Caco-2 (cell line): ENCODE results near the gene G6PC3. TPM values are rescaled to one million over a fixed set of nuclear protein-coding genes. Genes with fewer than 3 reads are reported as not detected.

Source experiments
- BruUV-seq: library from RNA; stranded (reverse); fragments of 400-500 nt; replicated peaks from 2 replicates; lab custom pipeline; 2021; lab: Mats Ljungman, UMichigan
- CTCF ChIA-PET: fragments of 300-600 bp; sonication (Branson Sonifier 250); formaldehyde crosslinking; loops from one replicate; lab custom pipeline; 2022; ENCODE audit warnings: antibody characterized with exemption; lab: Charles Lee
- POLR2A ChIA-PET: fragments of 300-600 bp; sonication (Branson Sonifier 250); formaldehyde crosslinking; loops from one replicate; lab custom pipeline; 2022; ENCODE audit warnings: antibody characterized with exemption; lab: Charles Lee
- DNase-seq, 2 experiments: peaks; one replicate each; pipeline versions ENCODE4 v3.0.0 to v3.0.0-alpha.2; 2020 to 2022
- H3K27me3 ChIP-seq: replicated peaks from 2 replicates; pipeline ENCODE4 v1.6.0; 2011; ENCODE audit warnings: low read length; ENCODE audit not compliant: control insufficient read depth, insufficient read depth
- H3K36me3 ChIP-seq: 2 replicates; pipeline ENCODE4 v1.5.1; 2011; ENCODE audit warnings: low read length; ENCODE audit not compliant: control insufficient read depth, insufficient read depth
- H3K4me1 ChIP-seq: fragments of 250-450 bp; sonication (Bioruptor Pico); 2 replicates; pipeline ENCODE4 v1.5.1; 2020; ENCODE audit warnings: mild to moderate bottlenecking
- H3K4me3 ChIP-seq: 2 replicates; pipeline ENCODE4 v1.5.1; 2011; ENCODE audit warnings: low read depth, mild to moderate bottlenecking, control low read depth, low read length
- H3K9me3 ChIP-seq: fragments of 250-450 bp; sonication (Bioruptor Pico); 2 replicates; pipeline ENCODE4 v1.5.1; 2020; ENCODE audit warnings: mild to moderate bottlenecking, moderate library complexity
- H3K27ac Mint-ChIP-seq: one replicate; pipeline ENCODE4 v1.8.0; 2022; ENCODE audit warnings: mixed read lengths; ENCODE audit not compliant: unreplicated experiment
- H3K27me3 Mint-ChIP-seq: one replicate; pipeline ENCODE4 v1.8.0; 2022; ENCODE audit warnings: mixed read lengths; ENCODE audit not compliant: insufficient read depth, unreplicated experiment
- H3K36me3 Mint-ChIP-seq: one replicate; pipeline ENCODE4 v1.8.0; 2022; ENCODE audit warnings: mild to moderate bottlenecking, mixed read lengths; ENCODE audit not compliant: insufficient read depth, unreplicated experiment
- H3K4me1 Mint-ChIP-seq: one replicate; pipeline ENCODE4 v1.8.0; 2022; ENCODE audit warnings: low read depth, mixed read lengths; ENCODE audit not compliant: unreplicated experiment
- H3K4me3 Mint-ChIP-seq: one replicate; pipeline ENCODE4 v1.8.0; 2022; ENCODE audit warnings: mild to moderate bottlenecking, moderate library complexity, mixed read lengths; ENCODE audit not compliant: unreplicated experiment
- H3K9me3 Mint-ChIP-seq: one replicate; pipeline ENCODE4 v1.8.0; 2022; ENCODE audit warnings: mixed read lengths; ENCODE audit not compliant: unreplicated experiment
- intact Hi-C: fragments of 100-400 bp; cut with micrococcal nuclease; formaldehyde crosslinking; loops from one replicate; pipeline ENCODE4 v1.10.0; 2022; ENCODE audit not compliant: unreplicated experiment
- total RNA-seq: library from RNA; stranded (reverse); gene quantifications from 2 replicates; pipeline ENCODE4 v1.2.3, GENCODE V29; 2022
- TF ChIP-seq, protein P1 (sequence below), 2 experiments: fragments of 200-600 bp in 1 of 2; IDR thresholded peaks; 1 replicate in 1 of 2; 2 replicates in 1 of 2; pipeline versions ENCODE4 v1.5.1 to v1.8.0; 2011 to 2022; ENCODE audit warnings: antibody characterized with exemption in 1 of 2, control low read depth in 1 of 2, inconsistent platforms in 1 of 2, low read depth in 1 of 2, low read length in 1 of 2, mild to moderate bottlenecking in 1 of 2, moderate library complexity in 1 of 2; ENCODE audit not compliant: insufficient read depth in 1 of 2, severe bottlenecking in 1 of 2, unreplicated experiment in 1 of 2

The G6PC3 gene
- total RNA-seq, 1 experiment from 2014 or later = 60.1 TPM

DNA sequence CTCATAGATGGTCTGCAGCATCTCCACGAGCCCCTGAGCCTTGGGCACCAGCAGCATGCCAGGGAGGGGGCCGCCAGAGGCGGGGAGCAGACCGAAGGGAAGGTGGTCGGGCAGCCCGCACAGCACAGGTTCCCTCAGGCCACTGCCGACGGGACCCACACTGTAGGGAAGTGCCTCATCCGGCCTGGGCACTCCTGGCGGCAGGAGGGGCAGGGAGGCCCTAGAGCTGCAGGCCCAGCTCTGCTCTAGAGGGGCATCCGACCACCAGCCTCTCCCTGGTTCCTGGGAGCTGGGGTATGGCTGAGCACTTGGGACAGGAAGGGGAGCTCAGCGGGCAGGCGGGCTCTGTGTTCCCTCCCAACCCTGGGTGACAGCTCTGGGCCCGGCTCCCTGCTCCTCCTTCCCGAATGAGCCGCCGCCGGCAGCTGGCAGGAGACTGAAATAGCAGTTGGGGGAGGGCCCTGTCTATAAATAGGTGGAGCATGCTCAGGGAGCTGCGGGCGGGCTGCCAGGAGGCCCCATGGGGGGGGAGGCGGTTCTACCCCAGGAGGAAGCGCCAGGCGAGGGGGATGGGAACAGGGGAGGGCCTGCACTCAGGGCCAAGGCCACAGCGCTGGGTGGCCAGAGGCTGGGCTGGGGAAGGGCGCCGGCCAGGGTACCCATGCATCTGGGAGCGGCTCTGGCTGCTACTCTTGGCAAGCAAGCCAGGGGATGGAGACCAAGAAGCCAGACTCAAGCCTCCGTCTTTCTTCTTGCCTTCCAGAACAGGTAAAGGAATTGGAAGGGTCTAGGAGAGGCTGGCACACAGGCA, 40.5 kb downstream of the G6PC3 start:
- no peaks in the 10 kb centered on the region for H3K9me3 ChIP-seq
- H3K4me3 Mint-ChIP-seq = no peak overlapping the region
- TF ChIP-seq, protein P1, sequence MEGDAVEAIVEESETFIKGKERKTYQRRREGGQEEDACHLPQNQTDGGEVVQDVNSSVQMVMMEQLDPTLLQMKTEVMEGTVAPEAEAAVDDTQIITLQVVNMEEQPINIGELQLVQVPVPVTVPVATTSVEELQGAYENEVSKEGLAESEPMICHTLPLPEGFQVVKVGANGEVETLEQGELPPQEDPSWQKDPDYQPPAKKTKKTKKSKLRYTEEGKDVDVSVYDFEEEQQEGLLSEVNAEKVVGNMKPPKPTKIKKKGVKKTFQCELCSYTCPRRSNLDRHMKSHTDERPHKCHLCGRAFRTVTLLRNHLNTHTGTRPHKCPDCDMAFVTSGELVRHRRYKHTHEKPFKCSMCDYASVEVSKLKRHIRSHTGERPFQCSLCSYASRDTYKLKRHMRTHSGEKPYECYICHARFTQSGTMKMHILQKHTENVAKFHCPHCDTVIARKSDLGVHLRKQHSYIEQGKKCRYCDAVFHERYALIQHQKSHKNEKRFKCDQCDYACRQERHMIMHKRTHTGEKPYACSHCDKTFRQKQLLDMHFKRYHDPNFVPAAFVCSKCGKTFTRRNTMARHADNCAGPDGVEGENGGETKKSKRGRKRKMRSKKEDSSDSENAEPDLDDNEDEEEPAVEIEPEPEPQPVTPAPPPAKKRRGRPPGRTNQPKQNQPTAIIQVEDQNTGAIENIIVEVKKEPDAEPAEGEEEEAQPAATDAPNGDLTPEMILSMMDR (IDR thresholded peaks at IDR 0.05; ENCODE audit: insufficient read depth in 1 of 2, low read depth in 1 of 2, low read length in 1 of 2, severe bottlenecking in 1 of 2, unreplicated experiment in 1 of 2) = no peak
- no peaks in the 10 kb centered on the region for H3K27me3 Mint-ChIP-seq
- ChIA-PET CTCF (interaction anchor here (0.5 to 0.6 kb wide), 2 partner anchors 45 to 275 kb away, joined by 3 to 5 read pairs; no protein-coding TSS in a partner anchor), POLR2A (interaction anchor here (0.6 kb wide), 1 partner anchor 12 kb away, joined by 3 read pairs; the partner anchor contains the start of gene HDAC5)
- H3K27ac Mint-ChIP-seq = no peak overlapping the region
- H3K27me3 ChIP-seq = no peaks in the 10 kb centered on the region
- H3K36me3 Mint-ChIP-seq = no peaks in the 10 kb centered on the region
- H3K9me3 Mint-ChIP-seq = no peaks in the 10 kb centered on the region
- H3K36me3 ChIP-seq = no peaks in the 10 kb centered on the region
- peaks cover 19% of the 10 kb centered on the region for H3K4me1 ChIP-seq
- BruUV-seq = no TSS peak
- peaks cover 7% of the 10 kb centered on the region for H3K4me1 Mint-ChIP-seq
- no peak for DNase-seq
- intact Hi-C loops = no loop called here
- H3K4me3 ChIP-seq = no peak overlapping the region

DNA sequence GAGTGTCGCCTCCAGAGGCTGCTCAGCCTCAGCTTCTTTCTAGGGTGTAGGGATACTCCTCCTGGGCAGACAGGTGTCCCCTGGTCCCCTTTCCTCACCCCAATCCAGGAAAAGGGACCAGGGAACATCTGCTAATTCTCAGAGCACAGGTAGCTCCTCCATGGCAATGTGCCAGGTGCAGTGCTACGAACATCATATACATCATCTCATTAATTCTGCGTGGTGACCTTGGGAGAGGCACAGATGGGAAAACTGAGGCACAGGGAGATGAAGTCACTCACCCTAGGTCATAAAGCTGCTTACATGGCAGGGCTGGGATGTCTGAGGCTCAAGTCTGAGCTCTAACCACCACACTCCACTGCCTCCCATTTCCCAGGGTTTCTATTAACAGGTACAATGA, 41.2 kb downstream of the G6PC3 start:
- TF ChIP-seq, protein P1 (IDR thresholded peaks at IDR 0.05; ENCODE audit: insufficient read depth in 1 of 2, low read depth in 1 of 2, low read length in 1 of 2, severe bottlenecking in 1 of 2, unreplicated experiment in 1 of 2) = no peak
- H3K9me3 ChIP-seq = no peaks in the 10 kb centered on the region
- H3K27me3 ChIP-seq = no peaks in the 10 kb centered on the region
- H3K4me1 ChIP-seq = peaks cover 19% of the 10 kb centered on the region
- no peaks in the 10 kb centered on the region for H3K36me3 Mint-ChIP-seq
- H3K4me3 Mint-ChIP-seq = no peak overlapping the region
- peaks cover 7% of the 10 kb centered on the region for H3K4me1 Mint-ChIP-seq
- no TSS peak for BruUV-seq
- H3K4me3 ChIP-seq = no peak overlapping the region
- intact Hi-C loops = no loop called here
- H3K27me3 Mint-ChIP-seq = no peaks in the 10 kb centered on the region
- DNase-seq = no peak
- POLR2A ChIA-PET = no interaction called here
- H3K9me3 Mint-ChIP-seq = no peaks in the 10 kb centered on the region
- CTCF ChIA-PET = interaction anchor here (0.5 to 0.6 kb wide), 2 partner anchors 46 to 274 kb away, joined by 3 to 5 read pairs; no protein-coding TSS in a partner anchor
- H3K27ac Mint-ChIP-seq = no peak overlapping the region
- no peaks in the 10 kb centered on the region for H3K36me3 ChIP-seq

- CTCF ChIA-PET = interaction anchor here (0.5 kb wide), 1 partner anchor 28 kb away, joined by 3 read pairs; no protein-coding TSS in a partner anchor
- no peak overlapping the region for H3K4me3 Mint-ChIP-seq
- TF ChIP-seq, protein P1 (IDR thresholded peaks at IDR 0.05; ENCODE audit: insufficient read depth in 1 of 2, low read depth in 1 of 2, low read length in 1 of 2, severe bottlenecking in 1 of 2, unreplicated experiment in 1 of 2) = no peak
- H3K27ac Mint-ChIP-seq = no peak overlapping the region
- no TSS peak for BruUV-seq
- Histone ChIP-seq H3K9me3 (no peaks in the 10 kb centered on the region), H3K4me1 (peaks cover 19% of the 10 kb centered on the region), H3K36me3 (no peaks in the 10 kb centered on the region), H3K27me3 (no peaks in the 10 kb centered on the region), H3K4me3 (no peak overlapping the region)
- no peak for DNase-seq
- no peaks in the 10 kb centered on the region for H3K27me3 Mint-ChIP-seq
- H3K36me3 Mint-ChIP-seq = no peaks in the 10 kb centered on the region
- intact Hi-C loops = no loop called here
- H3K9me3 Mint-ChIP-seq = no peaks in the 10 kb centered on the region
- POLR2A ChIA-PET = no interaction called here
- H3K4me1 Mint-ChIP-seq = peaks cover 7% of the 10 kb centered on the region
Observed at GRCh38 chr17:44112284-44113280, 42.0 kb downstream of the G6PC3 start.
